ENCODE results near the gene RAPGEF5.

The RAPGEF5 gene

DNA sequence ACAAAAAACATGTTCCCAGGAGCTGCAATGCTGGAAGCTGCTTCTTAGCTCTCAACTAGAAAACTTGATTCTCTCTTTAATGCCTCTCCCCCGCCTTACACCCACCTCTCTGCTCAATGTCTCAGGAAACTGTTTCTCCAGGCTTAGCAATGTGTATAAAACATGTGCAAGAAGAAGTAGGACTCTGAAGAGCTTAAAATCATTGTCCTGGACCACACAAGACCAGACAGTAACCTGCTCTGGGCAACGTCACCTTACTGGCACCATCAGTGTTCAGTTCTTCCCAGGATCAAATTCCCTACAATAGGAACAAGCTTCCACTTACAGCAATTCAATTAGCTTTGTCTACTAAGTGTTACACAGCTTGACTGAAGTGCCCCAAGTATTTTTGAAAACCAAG, 104.9 kb downstream of the RAPGEF5 start:
- DNase-seq: no peak

GRCh38 chr7:22251281-22251680, 105.7 kb downstream of the RAPGEF5 start:
- DNase-seq: no peak

- DNase-seq: no peak
Observed at GRCh38 chr7:22250390-22250789, 106.6 kb downstream of the RAPGEF5 start.

- DNase-seq: no peak
Observed at GRCh38 chr7:22248111-22248809, 108.7 kb downstream of the RAPGEF5 start.

GRCh38 chr7:22241805-22242390, 115.1 kb downstream of the RAPGEF5 start:
- DNase-seq: no peak

DNA sequence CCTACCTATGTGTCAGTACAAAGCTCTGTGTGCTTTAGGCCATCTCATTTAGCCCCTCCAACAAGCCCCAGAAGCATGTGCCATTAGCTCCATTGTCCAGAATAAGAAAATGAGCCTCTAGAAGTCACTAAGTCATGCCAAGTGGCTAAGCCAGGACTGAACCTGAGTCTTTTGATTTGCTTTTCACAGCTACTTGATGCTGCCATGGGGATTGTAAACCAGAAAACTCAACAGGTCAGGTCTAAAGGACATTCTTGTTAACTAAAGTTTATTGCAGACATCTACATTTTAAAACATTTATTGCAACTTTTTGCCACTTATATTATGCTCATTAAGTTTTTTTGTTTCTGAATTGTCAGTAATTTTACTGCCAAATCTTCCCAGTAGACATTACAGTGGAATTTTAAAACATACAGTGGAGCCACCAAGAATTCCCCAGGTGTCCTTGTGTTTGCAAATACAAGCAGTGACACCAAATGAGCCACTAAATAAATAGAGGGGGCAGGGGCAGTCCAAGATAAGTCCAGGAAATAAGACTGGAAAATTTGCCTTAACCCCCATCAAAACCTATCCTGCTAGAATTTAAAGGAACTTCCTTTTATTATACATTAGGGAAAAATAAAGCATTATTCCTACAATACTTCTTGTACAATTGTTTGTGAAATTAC, 115.9 kb downstream of the RAPGEF5 start:
- no peak for DNase-seq

DNA sequence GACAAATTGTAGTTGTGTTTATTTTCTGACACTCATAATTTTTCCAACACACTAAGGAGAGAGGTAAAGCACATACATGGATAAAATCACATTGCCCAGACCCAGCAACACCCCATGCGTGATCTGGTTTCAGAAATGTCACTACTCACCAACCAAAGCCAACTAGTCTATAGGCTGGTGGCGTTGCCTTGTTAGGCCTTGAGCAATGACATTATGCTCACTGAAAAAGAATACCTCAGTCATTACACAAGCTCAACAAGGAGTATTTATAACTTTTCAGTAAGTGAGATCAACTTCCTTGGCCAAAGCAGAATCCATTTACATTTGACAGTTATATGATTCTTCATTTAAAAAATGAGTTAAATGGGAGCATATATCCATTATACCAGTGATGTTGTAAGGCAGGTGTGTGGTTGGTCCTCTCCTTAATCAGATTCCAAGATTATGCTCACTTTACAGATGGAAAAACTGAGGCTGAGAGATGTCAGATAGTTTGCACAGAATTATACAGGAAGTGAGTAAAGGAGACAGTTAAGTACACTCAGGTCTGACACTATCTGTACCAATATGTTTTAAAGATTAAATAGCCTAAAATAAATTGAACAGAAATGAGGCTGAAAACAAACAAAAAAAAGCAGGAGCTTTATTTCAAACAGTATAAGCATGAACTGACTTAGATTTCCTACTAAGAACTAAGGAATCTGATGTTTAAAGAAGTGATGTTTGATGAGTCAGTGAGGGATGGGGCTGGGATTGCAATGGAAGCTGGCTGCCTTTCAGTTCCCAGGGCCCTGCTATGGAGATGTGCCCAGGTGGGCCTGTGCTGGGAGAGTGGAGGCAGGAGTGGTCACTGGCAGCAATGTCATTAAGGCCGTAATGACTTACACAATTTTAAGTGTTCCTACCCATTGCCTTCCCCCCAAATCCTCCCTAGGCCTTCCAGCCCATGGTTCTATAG, 118.3 kb downstream of the RAPGEF5 start:
- DNase-seq: no peak

DNA sequence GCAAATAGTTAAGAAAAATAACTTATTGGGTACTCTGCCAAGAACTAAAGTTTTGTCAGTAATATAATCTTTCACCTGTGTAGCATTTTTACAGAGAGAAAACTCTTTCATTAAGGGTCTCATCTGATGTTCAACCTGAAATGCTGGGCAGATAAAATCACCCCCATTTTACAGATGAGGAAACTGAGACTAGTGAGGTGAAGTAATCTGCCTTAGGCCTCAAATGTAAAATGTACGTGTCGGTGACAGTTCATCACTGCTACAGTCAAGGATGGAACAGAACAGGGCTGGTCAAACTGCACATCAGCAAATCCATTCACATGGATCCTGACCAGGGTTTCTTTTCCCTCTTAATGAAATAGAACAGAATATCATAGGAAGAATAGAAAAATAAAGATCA, 121.8 kb downstream of the RAPGEF5 start:
- no peak for DNase-seq

GRCh38 chr7:22234227-22234626, 122.7 kb downstream of the RAPGEF5 start:
- no peak for DNase-seq

DNA sequence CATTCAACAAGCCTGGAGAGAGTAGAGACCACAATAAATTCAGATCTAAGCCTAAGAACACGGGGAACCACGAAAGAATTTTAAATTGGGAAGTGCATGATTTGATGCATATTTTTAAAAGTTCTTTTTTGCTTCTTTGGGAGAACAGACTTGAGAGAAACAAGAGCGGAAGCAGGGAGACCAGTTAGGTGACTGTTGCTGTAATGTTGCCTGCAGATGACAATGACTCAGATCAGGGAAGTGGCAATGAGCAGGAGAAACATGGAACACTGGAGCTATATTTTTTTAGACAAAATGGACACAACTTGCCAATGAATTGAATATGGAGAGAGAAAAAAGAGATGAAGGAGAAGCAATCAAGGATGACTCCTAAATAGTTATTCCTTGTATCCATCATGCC, 125.1 kb downstream of the RAPGEF5 start:
- DNase-seq: no peak

DNA sequence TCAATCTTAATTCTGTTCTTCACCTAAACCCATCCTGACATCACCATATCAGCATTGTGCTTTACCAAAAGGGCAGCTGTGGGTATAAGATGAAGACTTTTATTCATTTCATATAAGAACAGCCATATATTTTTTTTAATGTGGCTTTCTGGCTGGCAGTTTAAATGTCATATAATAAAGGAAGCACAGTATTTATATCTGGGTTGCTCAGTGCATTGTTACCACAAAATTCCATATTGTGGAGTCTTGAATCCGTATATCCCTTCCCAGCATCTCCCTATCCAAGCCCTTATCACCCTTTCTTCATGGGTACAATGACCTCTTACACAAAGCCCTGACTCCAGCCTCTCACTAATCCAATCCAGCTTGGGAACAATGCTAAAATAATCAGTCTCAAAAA, 125.8 kb downstream of the RAPGEF5 start:
- DNase-seq: no peak

- no peak for DNase-seq
Observed at GRCh38 chr7:22230238-22230637, 126.7 kb downstream of the RAPGEF5 start.

DNA sequence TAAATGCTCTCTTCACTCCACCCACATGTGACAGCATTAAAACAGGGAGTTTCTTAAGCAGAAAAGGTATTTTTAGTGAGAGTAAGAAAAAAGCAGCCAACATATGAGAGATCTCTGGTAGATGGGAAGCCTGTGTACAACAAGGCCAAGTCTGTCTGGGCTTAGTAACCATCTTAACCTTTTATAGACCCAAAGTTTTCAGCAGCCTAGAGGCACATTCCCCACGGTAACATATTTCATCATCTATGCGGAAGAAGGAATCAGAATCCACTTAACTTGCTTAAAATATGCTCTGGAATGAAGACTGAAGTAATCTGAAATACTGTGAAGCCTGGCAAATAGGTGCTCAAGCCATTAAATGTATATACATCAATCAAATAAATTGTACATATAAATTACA, 127.8 kb downstream of the RAPGEF5 start:
- DNase-seq: no peak

- DNase-seq: no peak
Observed at GRCh38 chr7:22223807-22224206, 133.1 kb downstream of the RAPGEF5 start.

GRCh38 chr7:22220941-22221340, 136.0 kb downstream of the RAPGEF5 start:
- DNase-seq: no peak

GRCh38 chr7:22219739-22220493, 137.0 kb downstream of the RAPGEF5 start:
- no peak for DNase-seq

- no peak for DNase-seq
Observed at GRCh38 chr7:22219036-22219435, 137.9 kb downstream of the RAPGEF5 start.

GRCh38 chr7:22216832-22217475, 140.0 kb downstream of the RAPGEF5 start:
- no peak for DNase-seq

DNA sequence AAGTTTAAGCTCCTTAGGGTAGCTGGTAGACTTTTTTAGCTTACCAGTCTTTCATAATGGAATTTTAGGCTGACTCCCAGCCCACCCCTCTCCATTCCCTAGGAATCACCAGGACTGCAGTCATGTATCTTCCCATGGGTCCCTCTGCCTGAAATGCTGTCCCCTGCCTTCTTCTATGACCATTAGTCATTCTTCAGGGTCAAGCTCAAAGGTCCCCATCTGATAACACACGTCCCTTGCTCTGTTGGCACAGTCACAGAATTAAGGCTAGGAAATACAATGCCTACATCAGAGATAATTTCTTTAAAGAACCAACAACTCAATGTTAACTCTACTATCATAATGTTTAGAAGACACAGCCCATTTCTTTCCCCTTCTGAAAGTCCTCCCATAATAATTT, 140.6 kb downstream of the RAPGEF5 start:
- DNase-seq: no peak

- no peak for DNase-seq
Observed at GRCh38 chr7:22214000-22214399, 143.0 kb downstream of the RAPGEF5 start.

DNA sequence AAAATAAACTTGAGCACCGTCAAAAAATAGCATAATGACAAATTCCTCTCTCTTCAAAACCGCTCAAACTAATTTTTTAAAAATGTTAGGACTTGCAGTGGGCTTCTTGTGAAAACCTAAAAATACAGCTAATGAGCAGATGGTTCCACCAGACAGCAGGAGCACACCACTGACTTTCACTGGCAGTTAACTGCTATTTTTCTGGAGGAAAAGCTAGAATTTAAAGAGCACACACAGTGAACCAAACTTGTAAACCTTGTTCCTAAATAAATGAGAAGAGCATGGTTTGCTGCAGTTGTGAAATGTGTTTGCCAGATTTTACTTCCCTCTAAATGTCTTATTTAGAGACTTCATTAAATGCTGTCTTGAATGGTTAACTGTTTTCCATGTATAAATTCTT, 143.9 kb downstream of the RAPGEF5 start:
- no peak for DNase-seq

- DNase-seq: no peak
Observed at GRCh38 chr7:22210967-22211366, 146.0 kb downstream of the RAPGEF5 start.

All from SIG-M5 (cell line).